ENCODE data around the gene BBS4. TPM values are rescaled to one million over a fixed set of nuclear protein-coding genes. Genes with fewer than 3 reads are reported as not detected.
A peak's percentile ranks its signal among the peaks of the same experiment; 100 is the strongest.

BBS4 gene
- total RNA-seq, 1 experiment from 2014 or later: 18.9 TPM

DNA sequence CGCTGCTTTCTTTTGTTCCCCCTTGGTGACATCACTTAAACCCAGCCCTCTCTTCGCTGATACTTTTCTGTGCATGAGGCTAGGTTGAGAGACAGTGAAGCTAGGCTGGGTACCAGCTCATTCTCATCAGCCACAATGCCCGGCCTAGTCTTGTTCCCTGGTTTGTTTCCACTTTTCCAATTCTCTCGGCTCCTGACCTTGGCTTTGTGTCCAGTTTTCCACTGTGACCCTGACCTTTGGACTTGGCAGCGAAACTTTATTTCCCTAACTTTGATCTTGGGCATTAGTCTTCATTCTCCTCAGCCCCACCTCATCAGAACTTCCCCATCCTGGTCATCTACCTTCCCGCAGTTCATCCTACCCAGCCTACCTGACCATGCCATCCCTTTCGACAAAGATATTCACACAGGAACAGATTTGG lies 98.5 kb downstream of the BBS4 start:
- Mint-ChIP-seq H3K27me3 (ENCODE audit: insufficient read depth, unreplicated experiment) (peaks cover 4% of the 10 kb centered on the region), H3K4me3 (ENCODE audit: unreplicated experiment) (peak overlapping the region; percentile 81), H3K4me1 (ENCODE audit: insufficient read depth, unreplicated experiment) (peaks cover 21% of the 10 kb centered on the region), H3K27ac (ENCODE audit: low read depth, unreplicated experiment) (peak overlapping the region; percentile 61), H3K36me3 (ENCODE audit: insufficient read depth, unreplicated experiment) (peaks cover 5% of the 10 kb centered on the region), H3K9me3 (ENCODE audit: unreplicated experiment) (no peaks in the 10 kb centered on the region)
- intact Hi-C loops (cut with micrococcal nuclease): loop anchor here (1.0 to 5.0 kb wide), 4 partner anchors 297 to 488 kb away; no protein-coding TSS in a partner anchor
- POLR2A ChIA-PET: interaction anchor here (0.6 to 2.0 kb wide), 7 partner anchors 9 to 791 kb away, joined by 3 to 7 read pairs (median 3); partner anchors contain the start of genes BBS4 and HIGD2B
- TF ChIP-seq, protein P1, sequence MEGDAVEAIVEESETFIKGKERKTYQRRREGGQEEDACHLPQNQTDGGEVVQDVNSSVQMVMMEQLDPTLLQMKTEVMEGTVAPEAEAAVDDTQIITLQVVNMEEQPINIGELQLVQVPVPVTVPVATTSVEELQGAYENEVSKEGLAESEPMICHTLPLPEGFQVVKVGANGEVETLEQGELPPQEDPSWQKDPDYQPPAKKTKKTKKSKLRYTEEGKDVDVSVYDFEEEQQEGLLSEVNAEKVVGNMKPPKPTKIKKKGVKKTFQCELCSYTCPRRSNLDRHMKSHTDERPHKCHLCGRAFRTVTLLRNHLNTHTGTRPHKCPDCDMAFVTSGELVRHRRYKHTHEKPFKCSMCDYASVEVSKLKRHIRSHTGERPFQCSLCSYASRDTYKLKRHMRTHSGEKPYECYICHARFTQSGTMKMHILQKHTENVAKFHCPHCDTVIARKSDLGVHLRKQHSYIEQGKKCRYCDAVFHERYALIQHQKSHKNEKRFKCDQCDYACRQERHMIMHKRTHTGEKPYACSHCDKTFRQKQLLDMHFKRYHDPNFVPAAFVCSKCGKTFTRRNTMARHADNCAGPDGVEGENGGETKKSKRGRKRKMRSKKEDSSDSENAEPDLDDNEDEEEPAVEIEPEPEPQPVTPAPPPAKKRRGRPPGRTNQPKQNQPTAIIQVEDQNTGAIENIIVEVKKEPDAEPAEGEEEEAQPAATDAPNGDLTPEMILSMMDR (IDR thresholded peaks at IDR 0.05; ENCODE audit: unreplicated experiment): no peak
- no TSS peak for BruUV-seq (replicated peaks)
- CTCF ChIA-PET: interaction anchor here (0.6 to 2.9 kb wide), 9 partner anchors 11 to 487 kb away, joined by 3 to 17 read pairs (median 3); no protein-coding TSS in a partner anchor
- DNase-seq (ENCODE audit: unreplicated experiment): no peak

DNA sequence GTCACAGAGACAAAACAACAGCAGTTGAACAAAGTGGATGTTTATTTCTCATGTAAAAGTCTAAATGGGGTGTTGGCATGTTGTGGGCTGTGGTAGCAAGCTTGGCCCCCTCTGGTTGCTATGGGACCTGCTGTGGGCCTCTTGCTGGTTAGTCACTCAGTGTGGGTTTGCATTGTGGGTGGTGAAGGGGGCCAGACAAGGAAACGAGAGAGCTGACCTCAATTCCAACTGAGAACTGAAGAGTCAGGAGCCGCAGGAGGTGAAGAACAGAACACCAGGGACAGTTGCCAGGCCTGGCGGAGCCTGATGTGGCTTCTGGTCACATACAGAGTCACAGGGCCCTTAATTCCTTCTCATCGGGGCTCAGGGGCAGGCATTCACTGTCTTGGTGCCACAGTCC lies 99.4 kb downstream of the BBS4 start:
- POLR2A ChIA-PET: interaction anchor here (0.7 to 1.3 kb wide), 4 partner anchors 8 to 848 kb away, joined by 3 to 5 read pairs (median 4); partner anchors contain the start of gene NPTN
- intact Hi-C loops (cut with micrococcal nuclease): loop anchor here (2.0 kb wide), 1 partner anchor 487 kb away; no protein-coding TSS in a partner anchor
- BruUV-seq (replicated peaks): no TSS peak
- peaks cover 5% of the 10 kb centered on the region for H3K36me3 Mint-ChIP-seq (ENCODE audit: insufficient read depth, unreplicated experiment)
- no peak overlapping the region for H3K4me3 Mint-ChIP-seq (ENCODE audit: unreplicated experiment)
- DNase-seq (ENCODE audit: unreplicated experiment): no peak
- H3K27me3 Mint-ChIP-seq (ENCODE audit: insufficient read depth, unreplicated experiment): peaks cover 13% of the 10 kb centered on the region
- no peak overlapping the region for H3K27ac Mint-ChIP-seq (ENCODE audit: low read depth, unreplicated experiment)
- TF ChIP-seq, protein P1 (IDR thresholded peaks at IDR 0.05; ENCODE audit: unreplicated experiment): no peak
- CTCF ChIA-PET: interaction anchor here (2.4 to 2.9 kb wide), 2 partner anchors 10 to 297 kb away, joined by 13 to 17 read pairs; no protein-coding TSS in a partner anchor
- no peaks in the 10 kb centered on the region for H3K9me3 Mint-ChIP-seq (ENCODE audit: unreplicated experiment)
- peaks cover 13% of the 10 kb centered on the region for H3K4me1 Mint-ChIP-seq (ENCODE audit: insufficient read depth, unreplicated experiment)

DNA sequence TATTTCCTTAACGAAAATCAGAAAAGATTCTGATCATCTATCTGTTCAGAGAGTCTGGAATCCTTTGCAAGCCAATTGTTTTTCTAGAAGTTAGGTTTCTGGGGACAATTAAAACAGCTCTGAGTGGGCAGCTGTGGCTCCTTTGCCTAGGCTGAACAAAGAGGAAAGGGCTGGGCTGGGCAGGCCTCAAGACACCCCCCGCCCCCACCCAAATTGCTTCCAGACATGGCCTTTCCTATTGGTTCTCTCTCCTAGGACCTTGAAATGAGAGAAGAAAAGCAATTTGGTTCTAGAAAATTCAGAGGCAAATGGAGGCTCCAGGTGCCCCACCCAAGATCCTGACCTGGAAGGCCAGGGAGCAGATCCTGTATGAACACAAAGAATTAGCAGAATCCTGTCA lies 99.8 kb downstream of the BBS4 start:
- Mint-ChIP-seq H3K27me3 (ENCODE audit: insufficient read depth, unreplicated experiment) (peaks cover 18% of the 10 kb centered on the region), H3K4me3 (ENCODE audit: unreplicated experiment) (no peak overlapping the region), H3K9me3 (ENCODE audit: unreplicated experiment) (no peaks in the 10 kb centered on the region), H3K36me3 (ENCODE audit: insufficient read depth, unreplicated experiment) (peaks cover 5% of the 10 kb centered on the region), H3K27ac (ENCODE audit: low read depth, unreplicated experiment) (no peak overlapping the region), H3K4me1 (ENCODE audit: insufficient read depth, unreplicated experiment) (peaks cover 9% of the 10 kb centered on the region)
- TF ChIP-seq, protein P1 (IDR thresholded peaks at IDR 0.05; ENCODE audit: unreplicated experiment): no peak
- intact Hi-C loops (cut with micrococcal nuclease): loop anchor here (2.0 kb wide), 1 partner anchor 487 kb away; no protein-coding TSS in a partner anchor
- POLR2A ChIA-PET: interaction anchor here (1.3 kb wide), 1 partner anchor 278 kb away, joined by 5 read pairs; no protein-coding TSS in a partner anchor
- CTCF ChIA-PET: interaction anchor here (2.4 to 2.9 kb wide), 2 partner anchors 10 to 296 kb away, joined by 13 to 17 read pairs; no protein-coding TSS in a partner anchor
- no peak for DNase-seq (ENCODE audit: unreplicated experiment)
- no TSS peak for BruUV-seq (replicated peaks)

DNA sequence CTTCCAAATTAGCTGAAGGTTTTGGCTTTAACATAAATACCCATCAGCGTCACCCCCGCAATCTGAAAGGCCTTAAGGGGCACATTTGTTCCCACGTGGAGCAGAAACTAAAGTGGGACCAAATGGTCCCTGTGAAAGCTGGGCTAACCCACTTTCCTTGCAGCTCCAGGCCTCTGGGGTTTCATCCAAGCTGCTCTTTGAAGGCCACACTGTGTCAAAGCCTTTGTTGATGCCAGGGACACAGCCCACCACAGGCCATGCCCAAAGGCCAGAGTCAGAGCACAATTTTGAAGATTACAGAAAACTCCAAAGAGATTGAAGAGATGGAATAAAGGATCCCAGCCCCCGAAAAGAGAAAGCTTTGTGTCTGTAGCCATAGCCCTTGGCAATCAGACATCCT lies 100.2 kb downstream of the BBS4 start:
- no TSS peak for BruUV-seq (replicated peaks)
- Mint-ChIP-seq H3K36me3 (ENCODE audit: insufficient read depth, unreplicated experiment) (peaks cover 3% of the 10 kb centered on the region), H3K4me1 (ENCODE audit: insufficient read depth, unreplicated experiment) (peaks cover 5% of the 10 kb centered on the region), H3K4me3 (ENCODE audit: unreplicated experiment) (no peak overlapping the region), H3K9me3 (ENCODE audit: unreplicated experiment) (no peaks in the 10 kb centered on the region), H3K27ac (ENCODE audit: low read depth, unreplicated experiment) (no peak overlapping the region), H3K27me3 (ENCODE audit: insufficient read depth, unreplicated experiment) (peaks cover 20% of the 10 kb centered on the region)
- intact Hi-C loops (cut with micrococcal nuclease): no loop called here
- CTCF ChIA-PET: interaction anchor here (0.6 to 2.9 kb wide), 3 partner anchors 9 to 296 kb away, joined by 3 to 17 read pairs (median 13); no protein-coding TSS in a partner anchor
- TF ChIP-seq, protein P1 (IDR thresholded peaks at IDR 0.05; ENCODE audit: unreplicated experiment): no peak
- POLR2A ChIA-PET: interaction anchor here (1.3 kb wide), 1 partner anchor 277 kb away, joined by 5 read pairs; no protein-coding TSS in a partner anchor
- no peak for DNase-seq (ENCODE audit: unreplicated experiment)

All from MCF 10A (cell line).